Suprapubic skin (tissue), 4 donors: ENCODE results near the gene NFKBIA.

ENCODE experiments used
- CTCF ChIP-seq, 2 donors: fragments of 200-600 bp in 1 of 2; fragments of 450-650 bp in 1 of 2; sonication (generic) in 1 of 2; IDR thresholded peaks; one replicate each; pipeline ENCODE4 v1.5.1; 2016 to 2019; ENCODE audit warnings: antibody characterized with exemption in 2 of 2, mild to moderate bottlenecking in 1 of 2, moderate library complexity in 1 of 2
- POLR2A ChIP-seq, 2 donors: fragments of 450-650 bp; IDR thresholded peaks; one replicate each; pipeline ENCODE4 v1.6.1; 2017; ENCODE audit warnings: antibody characterized with exemption in 2 of 2, mild to moderate bottlenecking in 2 of 2, moderate library complexity in 2 of 2
- POLR2AphosphoS5 ChIP-seq, 3 donors: sonication (generic); formaldehyde crosslinking; IDR thresholded peaks; one replicate each; pipeline ENCODE4 v1.6.1; 2017; ENCODE audit warnings: antibody characterized with exemption in 3 of 3

- TF ChIP-seq CTCF (IDR thresholded peaks at IDR 0.05) (no peak), POLR2AphosphoS5 (IDR thresholded peaks at IDR 0.05) (no peak), POLR2A (IDR thresholded peaks at IDR 0.05) (no peak)
Observed at GRCh38 chr14:35430459-35431199, 26.1 kb upstream of the NFKBIA start.
